Activated CD4-positive, alpha-beta T cell treated with anti-CD3 and anti-CD28 coated beads, Interleukin-2, Interleukin-6, amounts not matched to agents 100 ng/mL and 50 ng/mL, durations not matched to agents 16 hours and 8 hours (primary cell): ENCODE results near the gene KLHL2.
"Not testable (repeated sequence)": the region's sequence is repeated elsewhere in the genome, so short reads cannot be mapped to it uniquely, and the experiment has no call there.

Source experiments
- DNase-seq: peaks from one replicate; pipeline ENCODE4 v3.0.0-alpha.2; 2020

The KLHL2 gene

DNA sequence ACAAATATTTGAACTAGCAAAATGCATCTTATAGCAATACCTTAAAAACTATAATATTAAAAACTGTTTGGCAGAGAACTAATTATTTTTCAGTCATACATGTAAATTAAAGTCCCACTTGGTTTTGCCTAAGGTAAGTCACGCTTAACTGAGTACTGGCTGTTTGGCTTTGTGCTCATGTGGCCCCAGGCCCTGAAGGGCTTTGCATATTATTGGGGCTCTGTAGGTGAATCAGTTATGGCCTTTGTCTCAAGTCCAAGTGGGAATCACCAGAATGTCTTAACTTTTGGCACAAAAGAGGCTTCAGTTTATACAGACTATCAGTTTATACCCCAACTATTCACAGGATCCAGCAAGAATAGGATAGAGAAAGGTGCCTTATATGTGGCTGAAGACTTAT lies 29.5 kb downstream of the KLHL2 start:
- not testable (repeated sequence) for DNase-seq

DNA sequence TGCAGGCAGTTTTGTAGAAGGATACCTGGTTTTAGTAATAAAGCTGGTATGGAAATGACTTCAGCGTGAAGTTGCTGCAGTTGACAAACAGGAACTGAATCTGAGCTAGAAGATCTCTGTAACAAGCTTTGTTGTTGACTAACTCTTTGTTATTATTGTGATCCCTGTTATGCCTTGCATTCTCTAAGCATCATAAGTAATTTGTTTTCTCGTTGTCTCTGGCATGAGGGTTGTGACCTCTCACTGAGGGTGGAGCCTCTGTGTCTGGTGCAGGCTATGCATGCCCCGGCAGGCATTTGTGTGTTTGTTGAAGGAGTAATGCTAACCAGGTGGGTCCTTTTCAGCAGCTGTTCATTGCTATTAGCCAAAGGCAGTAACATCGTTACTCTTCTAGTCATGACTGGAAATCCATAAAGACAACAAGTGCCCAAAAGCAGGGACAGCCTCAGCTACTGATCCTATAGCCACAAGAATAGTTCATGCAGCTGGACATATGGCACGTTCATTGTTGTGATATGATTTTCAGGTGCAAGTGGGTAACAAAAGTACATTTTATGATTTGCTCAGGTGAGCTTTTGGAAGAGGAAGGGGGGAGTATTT lies 30.8 kb downstream of the KLHL2 start:
- DNase-seq = not testable (repeated sequence)

DNA sequence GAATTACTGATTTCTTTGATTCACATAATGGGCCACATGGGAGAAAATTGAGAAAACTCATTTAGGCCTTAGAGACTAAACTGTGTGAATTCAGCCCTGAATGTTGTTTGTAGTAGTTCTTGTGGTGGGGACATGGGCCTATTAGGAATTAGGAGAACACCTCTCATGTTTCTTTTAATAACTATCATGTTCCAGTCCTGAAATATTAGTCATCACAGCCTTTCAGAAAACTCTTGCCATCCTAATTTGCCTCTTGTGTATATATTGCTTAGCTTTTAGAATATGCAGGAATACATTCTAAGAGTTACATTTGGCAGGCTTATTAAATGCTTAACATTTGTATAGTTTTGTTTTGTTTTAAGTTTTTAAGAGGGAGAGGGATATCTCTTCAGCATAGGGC lies 33.4 kb downstream of the KLHL2 start:
- DNase-seq = not testable (repeated sequence)

- DNase-seq = not testable (repeated sequence)
Observed at GRCh38 chr4:165244148-165244547, 36.8 kb downstream of the KLHL2 start.

DNA sequence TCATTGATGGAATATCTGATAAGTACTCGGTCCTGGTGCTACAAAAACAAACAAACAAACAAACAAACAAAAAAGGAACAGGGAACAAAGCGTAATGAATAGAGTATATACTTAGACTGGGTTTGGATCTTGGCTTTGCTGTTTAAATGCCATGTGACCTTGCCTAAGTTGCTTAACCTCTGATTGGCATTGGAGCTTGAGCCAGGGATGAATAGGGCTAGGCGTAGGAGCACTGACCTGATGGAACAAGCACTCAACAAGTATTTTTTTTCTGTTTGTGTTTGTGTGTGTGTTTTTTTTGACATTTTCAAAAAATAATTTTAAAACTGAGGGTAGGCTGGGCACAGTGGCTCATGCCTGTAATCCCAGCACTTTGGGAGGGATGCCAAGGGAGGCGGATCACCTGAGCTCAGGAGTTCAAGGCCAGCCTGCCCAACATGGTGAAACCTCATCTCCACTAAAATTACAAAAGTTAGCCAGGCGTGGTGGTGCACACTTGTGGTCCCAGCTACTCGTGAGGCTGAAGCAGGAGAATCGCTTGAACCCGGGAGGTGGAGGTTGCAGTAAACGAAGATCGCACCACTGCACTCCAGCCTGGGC lies 37.3 kb downstream of the KLHL2 start:
- DNase-seq = not testable (repeated sequence)

GRCh38 chr4:165248102-165248501 lies 40.7 kb downstream of the KLHL2 start:
- DNase-seq = no peak

- peak; percentile 24 for DNase-seq
Observed at GRCh38 chr4:165248904-165249303, 41.5 kb downstream of the KLHL2 start.

DNA sequence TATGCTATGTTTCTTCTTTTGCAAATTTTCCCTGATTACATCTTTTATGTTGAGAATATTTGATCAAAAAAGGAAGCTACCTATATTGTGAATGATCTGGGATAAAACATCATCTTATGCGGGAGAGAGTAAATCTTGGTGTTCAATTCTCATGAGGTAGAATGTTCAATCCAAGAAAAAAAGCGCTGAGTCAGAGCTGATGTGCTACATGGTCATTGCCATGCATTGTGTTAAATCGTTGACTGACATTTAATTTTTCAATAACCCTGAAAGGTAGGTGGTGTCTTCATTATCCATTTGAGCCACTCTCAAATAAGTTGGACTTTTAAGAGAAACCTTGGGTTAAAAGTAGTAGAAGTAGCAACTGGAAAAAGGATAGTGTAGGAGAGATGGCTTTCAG lies 47.4 kb downstream of the KLHL2 start:
- DNase-seq = not testable (repeated sequence)

GRCh38 chr4:165255439-165255838 lies 48.1 kb downstream of the KLHL2 start:
- DNase-seq = peak; percentile 49

DNA sequence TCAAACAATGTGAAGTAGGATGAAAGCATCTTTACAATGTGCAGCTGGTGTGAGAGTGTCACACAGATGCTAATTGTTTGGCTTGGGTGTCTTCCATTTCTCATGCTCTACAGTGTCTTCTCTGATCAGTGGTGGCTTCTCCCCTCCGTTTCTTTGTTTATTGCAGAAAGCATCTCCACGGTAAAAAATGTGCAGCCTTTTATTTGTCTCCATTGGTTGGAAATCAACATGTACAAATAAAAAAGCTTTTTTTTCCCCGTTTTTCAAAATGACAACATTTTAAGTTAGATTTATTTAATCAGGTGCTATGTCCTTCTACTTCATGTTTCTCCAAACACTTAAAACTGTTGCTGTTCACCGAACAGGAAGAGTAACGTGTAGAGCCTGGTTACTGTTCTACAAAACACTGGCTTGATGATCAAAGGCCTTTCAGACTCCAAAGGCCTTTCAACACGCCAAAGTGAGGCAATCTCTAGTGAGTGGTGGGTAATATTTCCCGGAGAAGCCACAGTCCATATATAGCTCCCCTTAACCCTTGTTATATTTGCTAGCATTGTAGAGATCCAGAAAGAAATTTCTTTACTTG lies 48.8 kb downstream of the KLHL2 start:
- not testable (repeated sequence) for DNase-seq

GRCh38 chr4:165259776-165260175 lies 52.4 kb downstream of the KLHL2 start:
- not testable (repeated sequence) for DNase-seq

DNA sequence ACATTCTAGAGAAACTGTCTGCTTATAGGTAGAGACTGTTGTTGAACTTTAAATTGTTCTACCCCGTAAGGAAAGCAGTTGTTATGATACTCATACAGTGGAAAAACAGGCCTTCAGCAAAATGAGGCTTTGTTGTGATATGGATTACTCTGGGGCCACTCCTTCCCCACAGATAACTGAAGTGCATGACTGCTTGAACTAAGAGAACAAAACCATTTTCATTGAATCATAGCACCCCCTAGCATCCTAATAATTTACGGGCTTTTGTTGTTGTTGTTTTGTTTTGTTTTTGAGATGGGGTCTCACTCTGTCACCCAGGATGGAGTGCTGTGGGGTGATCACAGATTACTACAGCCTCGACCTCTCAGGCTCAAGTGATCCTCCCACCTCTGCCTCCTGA lies 54.9 kb downstream of the KLHL2 start:
- DNase-seq = not testable (repeated sequence)

- DNase-seq = not testable (repeated sequence)
Observed at GRCh38 chr4:165263466-165263865, 56.1 kb downstream of the KLHL2 start.

DNA sequence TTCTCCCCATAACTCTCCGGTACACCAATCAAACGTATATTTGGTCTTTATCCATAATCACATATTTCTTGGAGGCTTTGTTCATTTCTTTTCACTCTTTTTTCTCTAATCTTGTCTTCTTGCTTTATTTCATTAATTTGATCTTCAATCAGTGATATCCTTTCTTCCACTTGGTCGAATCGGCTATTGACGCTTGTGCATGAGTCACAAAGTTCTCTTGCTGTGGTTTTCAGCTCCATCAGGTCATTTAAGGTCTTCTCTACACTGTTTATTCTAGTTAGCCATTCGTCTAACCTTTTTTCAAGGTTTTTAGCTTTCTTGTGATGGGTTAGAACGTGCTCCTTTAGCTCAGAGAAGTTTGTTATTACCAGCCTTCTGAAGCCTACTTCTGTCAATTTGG lies 62.6 kb downstream of the KLHL2 start:
- DNase-seq = not testable (repeated sequence)

GRCh38 chr4:165273443-165273842 lies 66.1 kb downstream of the KLHL2 start:
- DNase-seq = not testable (repeated sequence)

GRCh38 chr4:165275357-165275756 lies 68.0 kb downstream of the KLHL2 start:
- not testable (repeated sequence) for DNase-seq

GRCh38 chr4:165279531-165279930 lies 72.2 kb downstream of the KLHL2 start:
- not testable (repeated sequence) for DNase-seq

GRCh38 chr4:165284697-165285096 lies 77.3 kb downstream of the KLHL2 start:
- DNase-seq = not testable (repeated sequence)

- not testable (repeated sequence) for DNase-seq
Observed at GRCh38 chr4:165286619-165287340, 79.4 kb downstream of the KLHL2 start.

DNA sequence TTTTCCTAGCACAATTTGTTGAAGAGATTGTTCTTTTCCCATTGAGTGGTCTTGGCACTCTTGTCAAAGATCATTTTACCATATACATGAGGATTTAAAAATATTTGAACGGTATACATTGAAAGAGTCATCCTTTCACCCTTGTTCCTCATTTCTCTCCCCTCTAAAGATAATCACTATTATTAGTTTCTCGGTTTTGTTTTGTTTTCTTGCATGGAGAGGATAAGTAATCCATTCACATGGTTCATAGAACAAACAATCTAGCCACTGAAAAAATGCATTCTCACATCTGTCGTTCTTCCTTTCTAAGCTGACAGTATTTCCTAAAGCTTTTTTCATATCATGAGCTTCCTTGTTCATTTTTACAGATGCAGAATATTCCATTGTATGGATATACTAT lies 80.9 kb downstream of the KLHL2 start:
- no peak for DNase-seq

- no peak for DNase-seq
Observed at GRCh38 chr4:165288639-165289422, 81.5 kb downstream of the KLHL2 start.

GRCh38 chr4:165289423-165289785 lies 82.0 kb downstream of the KLHL2 start:
- no peak for DNase-seq

GRCh38 chr4:165293061-165293460 lies 85.7 kb downstream of the KLHL2 start:
- DNase-seq = no peak
